ACC112 (cell line): Measurements from ENCODE around the gene OR52R1.
"Not testable (repeated sequence)": the region's sequence is repeated elsewhere in the genome, so short reads cannot be mapped to it uniquely, and the experiment has no call there.

Experiments used
- H2AFZ ChIP-seq: fragments of 200-600 bp; sonication (generic); one replicate; pipeline ENCODE4 v1.6.0; 2017; ENCODE audit warnings: antibody characterized with exemption, low read length; ENCODE audit not compliant: unreplicated experiment
- H3K27ac ChIP-seq: fragments of 200-600 bp; sonication (generic); 2 replicates; pipeline ENCODE4 v1.5.1; 2014; ENCODE audit warnings: low read depth, mild to moderate bottlenecking, antibody characterized with exemption, low read length, moderate library complexity
- H3K27me3 ChIP-seq: fragments of 200-600 bp; sonication (generic); 2 replicates; pipeline ENCODE4 v1.6.1; 2014; ENCODE audit warnings: mild to moderate bottlenecking, antibody characterized with exemption, low read length, moderate library complexity, mixed read lengths; ENCODE audit not compliant: insufficient read depth
- H3K36me3 ChIP-seq: fragments of 200-600 bp; sonication (generic); 2 replicates; pipeline ENCODE4 v1.6.1; 2016; ENCODE audit warnings: mild to moderate bottlenecking, antibody characterized with exemption, low read length, moderate library complexity, mixed read lengths; ENCODE audit not compliant: insufficient read depth
- H3K4me1 ChIP-seq: fragments of 200-600 bp; sonication (generic); one replicate; pipeline ENCODE4 v1.6.1; 2016; ENCODE audit warnings: low read length, mixed read lengths; ENCODE audit not compliant: insufficient read depth, unreplicated experiment, control insufficient read depth
- H3K4me3 ChIP-seq: fragments of 200-600 bp; sonication (generic); 2 replicates; pipeline ENCODE4 v1.5.1; 2014; ENCODE audit warnings: mild to moderate bottlenecking, low read depth, low read length
- H3K79me2 ChIP-seq: fragments of 200-600 bp; sonication (generic); one replicate; pipeline ENCODE4 v1.6.0; 2016; ENCODE audit warnings: low read length; ENCODE audit not compliant: control insufficient read depth, unreplicated experiment, insufficient read depth

The OR52R1 gene

GRCh38 chr11:4801316-4801715, 2.9 kb downstream of the OR52R1 start:
- H3K79me2 ChIP-seq, H2AFZ ChIP-seq, H3K27ac ChIP-seq: not testable (repeated sequence)

DNA sequence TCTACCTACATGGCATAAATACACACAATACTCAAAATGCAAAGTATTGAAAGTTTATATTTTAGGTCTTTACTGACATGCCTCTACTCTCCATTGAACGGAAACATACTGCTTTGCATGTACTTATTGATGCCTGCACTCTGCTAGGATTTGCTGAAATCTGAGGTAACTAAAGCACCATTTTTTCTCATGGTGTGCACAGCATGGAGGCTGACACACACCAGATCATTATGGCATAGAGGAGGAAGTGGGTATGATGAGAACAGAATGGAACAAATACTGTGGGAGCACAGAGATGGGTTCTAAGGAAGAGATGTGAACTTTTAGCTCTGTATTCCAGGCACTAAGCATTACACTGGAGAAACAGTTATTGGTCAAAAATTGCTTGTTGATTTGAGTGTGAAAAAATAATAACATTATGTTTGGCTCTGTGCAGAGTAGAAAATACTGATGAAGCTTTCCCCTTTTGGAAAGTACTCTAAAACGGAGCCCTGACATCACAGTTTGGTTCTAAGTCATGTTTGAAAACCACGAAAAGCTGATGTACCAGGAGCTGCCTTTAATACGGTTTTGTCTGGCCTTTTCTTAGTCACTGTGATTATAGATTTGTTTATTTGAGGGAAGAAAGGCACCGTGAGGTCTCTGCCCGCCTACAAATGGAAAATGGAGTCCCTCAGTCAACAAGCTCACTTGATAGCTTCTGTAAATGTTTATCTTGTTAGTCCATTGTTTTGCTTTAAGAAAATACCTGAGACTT, 5.6 kb downstream of the OR52R1 start:
- Histone ChIP-seq H3K36me3 (no peaks in the 10 kb centered on the region), H3K4me3 (no peak overlapping the region), H3K27ac (no peak overlapping the region), H2AFZ (no peak overlapping the region), H3K4me1 (no peaks in the 10 kb centered on the region), H3K79me2 (no peaks in the 10 kb centered on the region), H3K27me3 (no peaks in the 10 kb centered on the region)

More at GRCh38 chr11:4801316-4801715, 2.9 kb downstream of the OR52R1 start:
- not testable (repeated sequence) for H3K27me3 ChIP-seq, H3K4me3 ChIP-seq, H3K4me1 ChIP-seq, H3K36me3 ChIP-seq

DNA sequence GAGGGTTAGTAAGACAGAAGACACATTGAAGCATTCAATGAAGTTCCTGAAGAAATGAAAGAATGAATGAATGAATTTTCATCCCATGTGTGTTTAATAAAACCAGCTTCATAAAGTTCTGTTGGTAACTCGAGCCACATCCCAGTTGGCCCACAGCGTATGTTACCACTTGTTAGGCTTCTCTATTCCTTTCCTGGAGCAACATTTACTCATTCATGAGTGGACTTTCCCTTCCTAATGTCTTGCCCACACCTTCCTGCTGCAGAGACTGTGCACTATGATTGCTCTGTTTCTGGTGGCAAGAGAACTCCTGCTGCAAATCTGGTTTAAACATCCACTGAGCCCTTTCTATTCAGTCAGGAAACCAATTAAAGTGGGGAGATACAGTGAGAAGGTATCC, 7.0 kb downstream of the OR52R1 start:
- H3K4me3 ChIP-seq: no peak overlapping the region
- H2AFZ ChIP-seq: no peak overlapping the region
- H3K27me3 ChIP-seq: no peaks in the 10 kb centered on the region
- H3K79me2 ChIP-seq: no peaks in the 10 kb centered on the region
- H3K4me1 ChIP-seq: no peaks in the 10 kb centered on the region
- H3K27ac ChIP-seq: no peak overlapping the region
- no peaks in the 10 kb centered on the region for H3K36me3 ChIP-seq

- no peak overlapping the region for H3K4me3 ChIP-seq
These were observed 21.7 kb downstream of the OR52R1 start for GRCh38 chr11:4782454-4782853.

GRCh38 chr11:4769838-4770237, 34.3 kb downstream of the OR52R1 start, which contains the start of gene OR51F1:
Gene OR51F1, minus strand, starts transcription at chr11:4769938. Its CDS starts 0 bp downstream, at chr11:4769938.
- no peak within 1 kb of the TSS for H3K4me3 ChIP-seq
- no peaks in the 10 kb centered on the region for H3K4me1 ChIP-seq
- H3K36me3 ChIP-seq: no peaks in the 10 kb centered on the region
- no peaks in the 10 kb centered on the region for H3K79me2 ChIP-seq
- H2AFZ ChIP-seq: no peak within 1 kb of the TSS
- no peaks in the 10 kb centered on the region for H3K27me3 ChIP-seq
- H3K27ac ChIP-seq: no peak within 1 kb of the TSS

More at GRCh38 chr11:4782454-4782853, 21.7 kb downstream of the OR52R1 start:
- Histone ChIP-seq H3K36me3 (no peaks in the 10 kb centered on the region), H3K27ac (no peak overlapping the region), H3K79me2 (no peaks in the 10 kb centered on the region), H3K27me3 (no peaks in the 10 kb centered on the region), H2AFZ (no peak overlapping the region), H3K4me1 (no peaks in the 10 kb centered on the region)

- Histone ChIP-seq H3K27ac (no peak overlapping the region), H3K79me2 (no peaks in the 10 kb centered on the region), H3K36me3 (no peaks in the 10 kb centered on the region), H3K4me1 (no peaks in the 10 kb centered on the region), H3K27me3 (no peaks in the 10 kb centered on the region), H3K4me3 (no peak overlapping the region), H2AFZ (no peak overlapping the region)
These were observed 36.1 kb downstream of the OR52R1 start for GRCh38 chr11:4768094-4768493.

- no peak overlapping the region for H3K4me3 ChIP-seq
- H3K27ac ChIP-seq: no peak overlapping the region
- no peaks in the 10 kb centered on the region for H3K4me1 ChIP-seq
- H2AFZ ChIP-seq: no peak overlapping the region
- no peaks in the 10 kb centered on the region for H3K79me2 ChIP-seq
- H3K27me3 ChIP-seq: no peaks in the 10 kb centered on the region
- no peaks in the 10 kb centered on the region for H3K36me3 ChIP-seq
These were observed 37.6 kb downstream of the OR52R1 start for GRCh38 chr11:4766420-4767043.

GRCh38 chr11:4763096-4763495, 41.1 kb downstream of the OR52R1 start:
- Histone ChIP-seq H3K36me3 (no peaks in the 10 kb centered on the region), H3K79me2 (no peaks in the 10 kb centered on the region), H3K27me3 (no peaks in the 10 kb centered on the region), H3K4me1 (no peaks in the 10 kb centered on the region), H3K27ac (no peak overlapping the region), H2AFZ (no peak overlapping the region), H3K4me3 (no peak overlapping the region)
